HL-60 (cell line): Measurements from ENCODE around the gene CNGA4.

Experiments used
- CTCF ChIP-seq: IDR thresholded peaks from one replicate; pipeline ENCODE4 v1.5.1; 2011; ENCODE audit warnings: low read length, control low read depth, inconsistent platforms; ENCODE audit not compliant: insufficient read depth
- POLR2AphosphoS5 ChIP-seq: IDR thresholded peaks from 2 replicates; pipeline ENCODE4 v1.6.1; 2012; ENCODE audit warnings: low read depth

- TF ChIP-seq CTCF (no peak), POLR2AphosphoS5 (no peak)
Measured at GRCh38 chr11:6197466-6198200, 41.3 kb upstream of the CNGA4 start.
